GM19463 (cell line): ENCODE results near the gene ZNF780B.

Experiments
- ATAC-seq: cut with Tn5 transposase; IDR thresholded peaks from one replicate; pipeline ENCODE4 v1.9.1; 2021; ENCODE audit warnings: mild to moderate bottlenecking, moderate library complexity; ENCODE audit not compliant: unreplicated experiment

Gene ZNF780B

GRCh38 chr19:39983695-39984300, 72.2 kb downstream of the ZNF780B start:
- no peak for ATAC-seq

GRCh38 chr19:39982883-39983282, 73.1 kb downstream of the ZNF780B start:
- ATAC-seq: no peak
